NCI-H1105 (cell line): Measurements from ENCODE around the gene SNED1.

Experiments used
- DNase-seq: peaks from one replicate; lab custom pipeline; 2025; lab: John Stamatoyannopoulos, UW

SNED1 gene

DNA sequence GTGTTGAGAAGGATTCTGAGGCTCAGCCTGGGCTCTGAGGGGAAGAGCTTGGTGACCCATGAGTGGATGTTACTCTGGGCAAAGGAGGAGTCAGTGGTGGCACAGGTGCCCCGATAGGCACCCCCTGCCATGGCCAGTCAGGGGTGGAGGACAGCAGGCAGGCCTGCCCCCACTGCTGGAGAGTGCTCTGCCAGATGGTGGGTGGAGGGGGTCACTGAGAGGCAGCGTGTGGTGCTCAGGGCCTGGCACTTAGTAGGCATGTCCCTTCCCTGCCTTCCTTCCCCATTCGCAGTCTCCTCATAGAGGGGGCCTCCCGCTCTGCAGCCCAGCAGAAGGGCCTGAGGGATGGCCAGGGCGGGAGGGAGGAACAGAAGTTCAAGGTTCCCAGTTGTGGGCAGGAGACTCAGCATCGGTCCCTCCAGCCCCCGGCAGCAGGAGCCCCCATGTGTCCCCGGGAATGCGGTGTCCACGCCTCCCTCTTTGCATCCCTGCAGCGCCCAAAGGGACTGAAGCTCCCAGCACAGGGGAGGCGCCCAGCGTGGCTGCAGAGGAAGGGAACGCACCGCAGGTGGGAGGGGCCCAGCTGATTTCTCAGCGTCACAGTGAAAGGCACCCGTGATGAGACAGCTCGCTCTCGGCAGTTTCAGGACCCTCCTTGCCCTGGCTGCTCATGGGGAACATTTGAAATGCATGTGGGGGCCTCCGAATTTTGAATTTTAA, 5.7 kb upstream of the SNED1 start:
- no peak for DNase-seq

DNA sequence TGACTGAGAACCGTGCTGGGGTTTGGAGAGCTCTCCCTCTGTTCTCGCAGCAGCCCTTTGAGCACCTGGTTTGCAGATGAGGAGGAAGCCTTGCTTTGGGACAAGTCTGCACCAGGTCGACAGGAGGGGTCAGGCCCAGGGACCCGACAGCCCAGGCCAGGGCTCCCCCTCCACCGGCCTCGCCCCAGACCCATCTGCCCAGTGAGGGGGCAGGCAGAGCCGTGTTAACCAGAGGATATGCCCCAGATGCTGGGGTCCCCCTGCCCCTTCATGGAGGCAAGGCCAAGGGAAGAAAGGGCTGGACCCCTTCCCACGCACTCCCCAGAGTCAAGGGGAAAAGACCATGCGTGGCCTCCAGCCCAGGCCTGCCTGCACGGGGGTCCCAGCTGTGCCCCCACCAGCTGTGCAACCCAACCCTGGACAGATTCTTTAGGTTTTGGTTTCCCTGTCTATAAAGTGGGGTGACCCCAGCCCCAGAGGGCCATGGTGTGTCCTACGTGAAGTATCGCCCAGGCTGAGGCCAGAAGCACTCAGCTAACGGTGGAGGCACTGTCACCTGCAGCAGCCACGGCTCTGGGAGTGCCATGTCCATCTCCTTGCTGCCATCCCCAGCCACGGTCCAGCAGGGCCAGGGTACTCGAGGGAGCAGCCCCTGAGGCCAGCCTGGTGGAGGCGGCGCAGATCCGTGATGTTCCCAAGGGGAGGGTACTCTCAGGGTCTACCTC, 4.8 kb upstream of the SNED1 start:
- DNase-seq, result no peak

DNA sequence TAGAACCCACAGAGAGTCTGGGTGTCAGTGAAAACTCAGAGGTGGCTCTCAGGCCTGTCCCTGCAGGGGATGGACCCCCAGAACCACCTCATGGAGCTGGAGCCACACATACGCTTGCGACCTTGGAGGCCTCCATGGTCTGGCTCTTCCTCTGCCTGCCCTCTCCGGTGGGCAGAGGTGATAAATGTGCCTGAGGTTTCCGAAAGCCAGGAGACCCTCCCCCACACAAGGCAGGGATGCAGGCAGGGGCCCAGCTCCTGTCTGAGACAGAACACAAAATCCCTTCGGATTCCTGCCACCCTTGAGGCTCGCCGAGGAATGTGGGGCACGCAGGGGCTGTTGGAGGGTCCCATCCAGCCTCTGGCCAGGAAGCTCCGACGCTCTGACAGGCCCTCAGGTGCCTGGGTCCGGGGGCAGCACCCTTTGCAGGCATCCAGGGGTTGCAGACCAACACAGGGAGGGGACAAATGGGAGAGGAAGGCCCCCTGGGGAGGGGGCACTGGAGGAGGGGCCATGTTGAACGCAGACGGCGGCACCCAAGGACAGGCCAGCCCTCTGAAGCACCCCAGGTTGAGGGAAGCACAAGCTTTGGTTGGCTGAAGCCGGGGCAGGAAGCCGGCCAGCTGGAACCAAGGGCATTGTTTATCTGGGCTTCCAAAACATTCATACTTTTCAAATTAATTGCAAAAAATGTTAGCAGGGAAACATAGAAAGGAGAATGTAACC, 4.1 kb upstream of the SNED1 start:
- no peak for DNase-seq

DNA sequence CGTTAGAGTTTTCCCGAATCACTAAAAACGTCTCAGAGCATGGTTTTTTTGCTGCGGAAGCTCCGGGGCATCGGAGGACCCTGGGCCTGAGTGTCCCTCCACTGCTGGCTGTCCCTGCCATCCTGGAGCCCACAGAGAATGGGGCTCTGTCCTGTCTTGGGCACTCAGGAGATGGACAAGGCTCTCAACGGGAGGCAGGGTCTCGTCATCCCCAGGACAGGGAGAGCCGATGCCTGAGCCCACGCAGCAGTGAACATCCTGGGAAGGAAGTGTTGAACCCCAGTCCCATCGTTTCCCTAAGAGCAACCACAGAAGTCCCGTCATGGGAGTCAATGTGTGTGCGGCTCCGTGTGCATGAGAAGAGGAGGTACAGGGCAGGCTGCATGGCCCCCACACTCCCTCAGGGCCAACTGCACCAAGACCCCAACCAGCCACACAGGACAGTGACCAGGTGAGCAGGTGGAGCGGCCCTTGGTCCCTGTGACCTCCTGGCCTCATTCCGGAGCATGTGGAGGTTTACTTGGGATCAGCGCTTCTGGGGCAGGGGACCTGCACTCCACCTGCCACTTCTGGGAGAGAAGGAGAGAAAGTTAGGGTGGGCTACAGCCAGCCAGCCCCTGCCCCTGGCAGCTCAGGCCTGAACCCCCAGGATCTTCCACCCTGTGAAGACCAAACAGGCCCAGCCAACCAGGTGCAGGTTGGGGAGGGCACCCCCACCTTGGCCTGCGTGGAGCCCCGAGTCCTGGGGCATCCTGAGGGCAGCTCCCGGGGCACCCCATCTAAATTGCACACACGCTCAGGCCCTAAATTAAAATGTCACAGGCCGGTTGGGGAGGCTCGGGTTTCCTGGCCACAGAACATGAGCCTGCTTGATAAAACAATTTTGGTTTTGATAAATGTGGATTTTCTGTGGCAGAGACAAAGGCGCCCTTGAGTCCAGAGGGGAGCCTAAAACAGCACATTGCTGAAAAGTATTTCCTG, 3.1 kb upstream of the SNED1 start:
- no peak for DNase-seq

DNA sequence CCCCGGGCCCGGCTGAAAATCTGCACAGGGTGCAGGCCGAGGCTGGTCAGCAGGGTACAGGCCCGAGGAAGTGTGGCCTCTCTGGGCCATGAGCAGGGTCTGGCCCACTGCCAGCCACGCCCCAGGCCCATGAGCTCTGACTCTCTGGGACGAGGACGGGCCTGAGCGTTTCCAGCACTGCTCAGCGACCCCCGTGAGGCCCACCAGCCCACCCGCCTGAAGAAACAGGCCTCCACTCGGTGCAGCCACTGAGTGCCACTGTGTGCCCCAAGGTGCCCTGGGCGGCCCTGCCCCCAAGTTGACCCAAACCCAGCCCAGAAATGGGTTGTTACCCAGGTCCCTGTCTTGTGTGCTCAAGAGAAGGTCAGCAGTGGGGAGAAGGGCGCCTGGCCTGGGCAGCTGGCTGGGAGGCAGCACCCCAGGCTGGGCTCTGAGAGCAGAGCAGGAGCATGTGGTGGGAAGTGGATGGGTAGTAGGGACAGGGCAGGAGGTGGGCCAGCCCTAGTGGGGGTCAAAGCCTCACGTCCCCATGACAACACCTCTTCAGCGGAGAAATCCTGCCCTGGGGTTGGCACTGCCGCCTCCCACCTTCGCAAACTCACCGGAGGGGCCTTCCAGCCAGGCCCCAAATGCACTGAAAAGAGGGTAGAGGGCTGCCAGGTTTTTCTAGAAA, 2.1 kb upstream of the SNED1 start:
- no peak for DNase-seq

DNA sequence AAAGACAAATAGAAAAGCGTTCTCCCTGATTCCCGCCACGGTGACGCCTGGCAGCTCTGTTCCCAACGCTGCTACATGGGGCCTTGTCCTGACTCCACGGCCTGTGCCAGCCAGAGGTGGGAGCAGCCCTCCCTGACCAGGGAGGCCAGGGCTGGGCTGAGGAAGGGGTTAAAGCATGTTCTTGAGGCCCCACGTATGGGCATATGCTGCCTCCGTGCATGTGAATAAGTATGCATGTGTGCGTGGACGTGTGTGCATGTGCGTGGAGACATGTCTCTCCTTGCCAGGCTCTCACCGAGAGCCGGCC, 1.6 kb upstream of the SNED1 start:
- DNase-seq, result no peak

DNA sequence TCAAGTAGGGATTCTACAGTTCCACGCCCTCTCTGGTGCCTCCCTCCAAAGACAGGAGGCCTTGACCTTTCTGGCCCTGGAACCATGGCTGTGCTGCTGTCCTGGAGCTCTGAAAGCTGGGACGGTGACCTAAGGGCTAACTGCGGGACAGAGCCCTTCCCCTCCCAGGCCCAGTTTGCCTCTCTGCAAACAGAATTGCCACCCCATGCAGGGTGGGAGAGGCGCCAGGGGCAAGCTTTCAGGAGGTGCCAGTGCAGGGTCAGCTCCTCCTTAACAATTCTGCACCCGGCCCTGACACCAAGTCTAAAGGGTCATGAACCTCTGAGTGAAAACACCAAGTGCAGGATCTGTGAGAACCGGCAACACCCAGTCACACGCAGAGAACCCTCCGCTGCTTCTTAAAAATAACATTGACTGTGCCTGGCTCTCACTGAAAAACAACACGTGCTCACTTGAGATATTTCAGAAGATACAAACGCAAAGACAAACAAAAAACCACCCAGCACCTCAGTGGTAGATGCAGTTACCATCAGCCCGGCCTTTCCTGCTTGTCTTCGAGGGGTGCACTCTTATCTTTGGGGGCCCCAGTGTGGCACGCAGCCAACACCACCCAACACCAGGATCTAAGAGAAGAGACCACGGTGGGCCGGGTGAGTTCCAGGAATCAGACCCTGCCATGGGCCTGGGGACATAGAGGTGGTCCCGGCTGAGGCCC, 1.1 kb upstream of the SNED1 start:
- no peak for DNase-seq

DNA sequence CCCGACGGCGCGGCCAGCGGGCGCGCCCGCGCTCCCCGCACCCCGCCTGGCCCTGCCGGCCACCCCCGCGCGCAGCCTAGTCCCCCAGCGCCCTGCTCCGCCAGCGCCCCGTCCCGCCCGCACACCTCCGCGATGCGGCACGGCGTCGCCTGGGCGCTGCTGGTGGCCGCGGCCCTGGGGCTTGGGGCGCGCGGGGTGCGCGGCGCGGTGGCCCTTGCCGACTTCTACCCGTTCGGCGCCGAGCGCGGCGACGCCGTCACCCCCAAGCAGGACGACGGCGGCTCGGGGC, 232 bp downstream of the SNED1 start:
- no peak for DNase-seq

DNA sequence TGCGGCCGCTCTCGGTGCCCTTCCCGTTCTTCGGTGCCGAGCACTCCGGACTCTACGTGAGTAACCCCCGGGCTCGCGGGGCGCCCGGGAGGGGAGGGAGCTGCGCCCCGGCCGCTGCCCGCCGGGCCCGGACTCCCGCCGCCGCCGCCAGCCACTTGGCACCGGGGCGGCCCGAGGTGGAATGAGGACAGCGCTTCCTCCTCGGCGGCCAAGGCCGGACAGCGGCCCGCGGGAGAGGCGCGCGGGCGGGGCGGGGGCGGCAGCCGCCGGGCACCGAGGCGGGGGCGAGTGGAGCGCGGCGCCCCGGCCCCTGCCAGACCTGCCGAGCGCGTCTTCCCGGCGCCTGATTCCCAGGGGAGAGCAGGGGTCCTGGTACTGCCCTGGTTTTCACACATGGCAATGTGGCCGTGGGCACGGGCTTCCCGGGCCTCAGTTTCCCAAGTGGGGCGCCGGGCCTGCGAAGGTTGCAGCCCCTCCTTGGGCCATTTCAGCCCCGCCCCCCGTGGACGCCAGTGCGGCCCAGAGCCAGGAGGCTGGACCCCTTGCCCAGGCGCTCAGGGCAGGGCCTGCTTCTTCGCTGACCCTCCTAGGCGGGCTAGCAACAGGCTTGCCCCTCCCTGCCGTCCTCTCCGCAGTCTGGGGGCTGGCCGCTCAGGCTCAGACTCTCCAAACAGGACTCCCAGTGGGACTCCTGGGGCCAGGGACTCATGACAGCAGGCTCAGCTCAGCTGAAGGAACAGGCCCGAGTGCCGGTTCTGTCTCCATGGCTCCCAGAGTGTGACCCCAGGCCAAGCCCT, 775 bp downstream of the SNED1 start:
- DNase-seq, result no peak

DNA sequence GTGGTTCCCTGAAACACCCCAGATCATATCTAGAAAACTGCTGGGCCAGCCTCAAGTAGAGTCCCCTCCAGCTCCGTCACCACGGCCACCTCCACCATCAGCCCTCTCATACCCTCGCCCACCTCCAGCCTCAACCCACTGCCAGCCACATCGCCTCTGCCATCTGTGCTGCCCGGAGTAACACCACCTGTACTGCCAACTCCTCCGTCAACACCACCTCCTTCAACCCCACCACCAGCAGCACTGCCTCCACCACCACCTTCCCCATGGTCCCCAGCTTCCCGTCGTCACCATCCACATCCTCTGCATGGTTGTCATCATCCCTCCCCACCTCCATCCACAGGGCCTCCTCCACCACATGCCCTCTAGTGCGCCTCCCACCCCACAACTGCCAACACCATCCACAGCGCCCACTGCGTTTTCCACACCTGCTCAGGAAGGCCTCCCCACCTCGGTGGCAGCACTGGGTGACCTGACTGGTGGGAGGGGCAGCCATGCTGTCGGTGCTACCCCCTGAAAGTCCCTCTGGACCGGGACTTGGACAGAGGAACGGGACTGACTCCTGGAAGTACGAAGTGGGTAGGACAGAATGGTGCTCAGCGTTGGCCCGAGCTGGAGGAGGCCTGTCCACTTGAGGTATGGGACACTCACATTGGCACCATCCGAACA, 1.6 kb downstream of the SNED1 start:
- DNase-seq, result no peak

DNA sequence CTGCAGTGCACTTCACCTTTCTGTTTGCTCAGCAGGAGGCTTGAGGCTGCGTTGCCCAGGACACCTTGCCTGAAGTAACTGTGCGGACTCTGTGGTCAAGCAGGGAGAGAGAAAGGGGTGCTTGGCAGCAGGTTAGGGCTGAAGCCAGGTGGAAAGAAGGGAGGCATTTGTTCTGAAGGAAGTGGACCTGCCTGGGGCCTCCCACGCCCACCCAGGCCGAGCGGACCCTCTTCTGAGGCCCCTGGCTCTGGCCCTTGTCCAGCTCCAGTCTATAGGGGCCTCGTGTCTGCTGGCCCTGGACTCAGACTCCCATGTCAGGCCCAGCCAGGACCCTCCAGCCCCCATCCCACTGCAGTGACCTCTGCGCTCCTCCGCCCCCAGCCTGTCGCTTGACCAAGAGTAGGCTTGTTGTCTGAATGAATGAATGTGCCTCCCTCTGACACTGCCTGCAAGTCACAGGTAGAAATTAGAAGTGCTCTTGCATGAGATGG, 2.5 kb downstream of the SNED1 start:
- DNase-seq, result no peak

DNA sequence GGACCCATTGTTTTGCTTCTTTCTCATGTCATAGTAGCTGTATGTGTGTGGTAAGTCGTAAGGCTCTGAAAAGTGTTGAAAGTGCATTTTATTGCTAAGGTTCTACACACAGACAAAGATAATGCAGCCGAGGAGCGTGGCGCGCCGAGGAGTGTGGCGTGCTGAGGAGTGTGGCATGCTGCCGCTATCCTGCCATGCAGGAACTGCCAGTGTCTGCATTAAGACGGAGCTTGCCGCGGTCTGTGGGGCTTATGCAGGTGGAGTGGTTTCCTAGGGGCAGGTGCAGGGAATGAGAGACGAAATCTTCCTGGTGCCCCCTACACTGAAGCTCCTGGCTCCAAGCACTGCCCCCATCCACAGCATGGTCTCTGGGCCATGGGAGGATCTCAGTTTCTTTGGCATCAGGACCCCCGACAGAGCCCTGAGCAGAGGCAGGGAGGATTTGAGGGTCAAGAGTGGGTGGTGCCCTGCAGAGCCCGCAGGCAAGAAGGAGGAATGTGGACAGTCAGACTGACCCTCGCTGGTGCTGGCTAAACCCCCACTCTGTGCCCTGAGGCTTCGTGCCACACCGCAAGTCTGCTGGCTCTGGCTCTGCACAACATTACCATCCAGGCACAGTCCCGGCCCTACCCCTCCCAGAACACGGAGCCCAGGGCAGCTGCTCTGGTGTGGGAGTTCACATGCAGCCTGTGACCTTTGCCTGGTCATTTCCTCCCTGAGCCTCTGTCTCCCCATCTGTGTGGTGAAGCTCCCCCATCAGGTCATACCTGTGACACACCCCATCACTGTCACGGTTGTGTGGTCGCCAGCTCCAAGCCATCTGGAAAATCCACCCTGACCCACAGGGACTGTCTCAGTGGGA, 3.2 kb downstream of the SNED1 start:
- no peak for DNase-seq

DNA sequence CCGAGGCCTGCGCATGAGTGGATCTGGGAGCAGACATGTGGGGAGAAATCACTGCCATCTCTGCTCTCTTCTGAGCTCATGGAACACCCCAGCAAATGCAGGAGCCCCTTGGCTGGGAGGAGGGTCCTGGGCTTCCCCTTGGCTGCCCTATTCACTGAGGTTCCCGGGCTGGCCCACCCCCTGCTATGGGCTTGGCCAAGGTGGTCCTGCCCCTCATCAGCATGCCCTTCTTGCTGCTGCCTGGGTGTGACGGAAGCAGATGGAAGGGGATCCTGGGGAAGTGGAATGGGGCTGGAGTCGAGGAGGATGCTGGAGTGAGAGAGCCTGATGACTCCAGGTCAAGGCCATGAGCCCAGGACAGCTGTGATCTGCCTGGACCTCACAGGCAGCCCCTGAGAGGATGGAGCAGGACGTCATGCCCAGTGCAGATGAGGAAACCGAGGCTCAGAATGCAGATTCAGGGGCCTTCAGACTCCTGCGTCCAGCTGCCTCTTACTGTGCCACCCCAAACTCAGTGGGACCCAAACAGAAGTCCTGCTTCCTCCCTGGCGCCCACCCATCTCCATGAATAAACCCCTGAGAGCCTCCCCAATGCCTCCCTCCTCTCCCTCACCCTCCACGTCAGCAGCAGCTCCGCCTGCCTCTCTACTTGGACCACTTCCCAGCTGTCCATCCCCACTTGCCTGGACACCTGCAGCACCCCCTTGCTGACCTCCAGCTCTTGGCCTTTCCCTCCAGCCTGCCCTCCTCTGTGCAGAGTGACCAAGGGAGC, 4.0 kb downstream of the SNED1 start:
- no peak for DNase-seq

DNA sequence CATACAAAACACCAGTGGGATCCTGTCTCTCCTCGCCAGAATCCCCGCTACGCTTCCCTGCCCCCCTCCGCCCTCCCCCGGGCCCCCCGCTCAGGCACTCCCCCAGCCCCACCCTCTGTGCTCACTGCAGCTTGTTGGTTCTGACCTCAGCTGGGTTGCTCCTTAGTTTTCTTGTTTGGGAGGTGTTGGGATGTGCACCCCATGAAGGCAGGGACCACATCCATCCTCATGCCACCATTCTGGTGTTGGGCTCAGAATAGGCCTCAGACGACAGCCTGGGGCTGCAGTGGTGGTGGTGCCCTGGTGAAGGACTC, 4.6 kb downstream of the SNED1 start:
- DNase-seq, result no peak

DNA sequence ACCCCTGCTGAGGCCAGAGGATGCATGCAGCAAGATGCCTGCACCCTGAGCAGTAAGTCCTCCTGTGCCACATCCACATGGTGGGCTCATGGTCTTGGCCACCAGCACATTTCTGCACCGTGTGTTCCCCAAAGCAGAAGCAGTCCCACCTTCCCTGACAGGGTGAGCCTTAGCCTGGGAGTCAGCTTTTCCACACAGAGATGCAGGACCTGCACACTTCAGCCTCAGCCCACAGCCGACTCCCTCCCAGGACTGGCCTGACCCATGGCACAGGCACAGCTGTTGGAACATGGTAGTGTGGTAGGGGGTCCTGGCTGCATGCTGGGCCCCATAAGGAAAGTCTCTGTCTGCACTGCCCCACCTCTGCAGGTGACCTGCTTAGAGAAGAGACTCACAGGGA, 5.0 kb downstream of the SNED1 start:
- DNase-seq, result no peak

DNA sequence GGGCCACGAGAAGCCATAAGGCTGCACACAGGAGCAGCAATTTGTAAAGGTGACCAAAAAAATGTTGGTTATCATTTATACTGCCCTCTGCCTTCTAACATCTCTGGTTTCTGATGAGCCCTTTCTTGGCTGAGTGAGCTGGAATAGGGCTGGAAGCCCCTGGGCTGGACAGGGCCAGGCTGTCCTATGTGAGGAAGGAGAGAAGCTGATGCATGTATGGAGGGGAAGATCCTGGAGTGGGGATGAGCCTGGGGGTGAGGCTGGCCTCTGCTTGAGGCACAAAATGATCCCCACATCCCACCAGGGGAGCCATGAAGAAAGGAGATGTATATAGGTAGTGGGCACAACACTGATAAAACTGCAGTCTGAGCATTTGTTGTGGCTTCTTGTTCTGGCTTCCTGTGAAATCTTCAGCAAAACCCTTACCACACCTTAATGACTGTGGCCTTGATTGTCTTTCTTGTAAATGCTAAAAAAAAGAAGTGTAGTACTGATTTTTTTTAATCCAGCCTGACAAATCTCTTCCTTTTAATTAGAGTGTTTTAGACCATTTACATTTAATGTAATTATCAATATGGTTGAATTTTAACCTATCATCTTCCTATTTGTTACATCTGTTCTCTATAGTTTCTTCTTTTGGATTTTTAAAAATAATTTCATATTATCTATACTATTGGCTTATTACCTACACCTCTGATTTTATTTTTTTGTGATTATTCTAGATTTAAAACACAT, 5.6 kb downstream of the SNED1 start:
- no peak for DNase-seq

DNA sequence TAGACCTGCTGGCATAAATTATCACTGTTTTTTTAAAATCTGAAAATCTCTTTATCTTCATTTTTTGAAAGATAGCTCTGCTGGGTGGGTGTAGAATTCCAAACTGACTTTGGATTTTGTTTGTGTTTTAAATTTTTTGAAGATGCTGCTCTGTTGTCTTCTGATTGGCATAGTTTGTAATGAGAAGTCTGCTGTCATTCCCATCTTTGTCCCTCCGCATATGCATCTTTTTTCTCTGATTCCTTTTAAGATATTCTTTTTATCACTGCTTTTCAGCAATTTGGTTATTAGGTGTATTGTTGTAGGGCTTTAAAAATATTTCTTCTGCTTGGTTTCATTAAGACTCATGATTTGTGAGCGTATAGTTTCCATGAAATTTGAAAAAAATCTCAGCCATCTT, 7.2 kb downstream of the SNED1 start:
- no peak for DNase-seq
